ENCODE results near the gene CLK4. TPM values are rescaled to one million over a fixed set of nuclear protein-coding genes. Genes with fewer than 3 reads are reported as not detected.
A peak's percentile ranks its signal among the peaks of the same experiment; 100 is the strongest.

CLK4 gene
- total RNA-seq, 1 experiment from 2014 or later = 27.7 TPM

GRCh38 chr5:178644826-178645545 is 18.1 kb upstream of the CLK4 start:
- Histone ChIP-seq H3K27me3 (ENCODE audit: low read length) (no peaks in the 10 kb centered on the region), H3K27ac (ENCODE audit: low read length) (no peak overlapping the region), H3K9me2 (replicated peaks; ENCODE audit: insufficient read depth, low read length) (no peaks in the 10 kb centered on the region), H3K4me2 (ENCODE audit: low read depth, low read length, poor library complexity, severe bottlenecking) (no peak overlapping the region), H2AFZ (ENCODE audit: low read length) (no peak overlapping the region), H3K4me1 (ENCODE audit: low read length) (no peaks in the 10 kb centered on the region), H3K9ac (ENCODE audit: low read length) (no peak overlapping the region), H3K79me2 (ENCODE audit: low read length) (no peaks in the 10 kb centered on the region), H3K9me3 (ENCODE audit: low read length) (no peaks in the 10 kb centered on the region), H3K4me3 (ENCODE audit: low read length) (no peak overlapping the region), H3K36me3 (ENCODE audit: insufficient read depth, low read length) (no peaks in the 10 kb centered on the region), H4K20me1 (ENCODE audit: insufficient read depth, low read depth, low read length) (no peaks in the 10 kb centered on the region)
- DNase-seq = no peak

- no peaks in the 10 kb centered on the region for H3K79me2 ChIP-seq (ENCODE audit: low read length)
- H3K9me3 ChIP-seq (ENCODE audit: low read length) = no peaks in the 10 kb centered on the region
- H3K4me1 ChIP-seq (ENCODE audit: low read length) = peaks cover 4% of the 10 kb centered on the region
- H3K27me3 ChIP-seq (ENCODE audit: low read length) = no peaks in the 10 kb centered on the region
- H3K27ac ChIP-seq (ENCODE audit: low read length) = no peak overlapping the region
- H3K4me3 ChIP-seq (ENCODE audit: low read length) = no peak overlapping the region
- no peak overlapping the region for H2AFZ ChIP-seq (ENCODE audit: low read length)
- H3K9ac ChIP-seq (ENCODE audit: low read length) = no peak overlapping the region
- DNase-seq = no peak
- H3K36me3 ChIP-seq (ENCODE audit: insufficient read depth, low read length) = no peaks in the 10 kb centered on the region
- no peaks in the 10 kb centered on the region for H3K9me2 ChIP-seq (replicated peaks; ENCODE audit: insufficient read depth, low read length)
- no peaks in the 10 kb centered on the region for H4K20me1 ChIP-seq (ENCODE audit: insufficient read depth, low read depth, low read length)
- no peak overlapping the region for H3K4me2 ChIP-seq (ENCODE audit: low read depth, low read length, poor library complexity, severe bottlenecking)
Measured at GRCh38 chr5:178642351-178642909, 15.6 kb upstream of the CLK4 start.

DNA sequence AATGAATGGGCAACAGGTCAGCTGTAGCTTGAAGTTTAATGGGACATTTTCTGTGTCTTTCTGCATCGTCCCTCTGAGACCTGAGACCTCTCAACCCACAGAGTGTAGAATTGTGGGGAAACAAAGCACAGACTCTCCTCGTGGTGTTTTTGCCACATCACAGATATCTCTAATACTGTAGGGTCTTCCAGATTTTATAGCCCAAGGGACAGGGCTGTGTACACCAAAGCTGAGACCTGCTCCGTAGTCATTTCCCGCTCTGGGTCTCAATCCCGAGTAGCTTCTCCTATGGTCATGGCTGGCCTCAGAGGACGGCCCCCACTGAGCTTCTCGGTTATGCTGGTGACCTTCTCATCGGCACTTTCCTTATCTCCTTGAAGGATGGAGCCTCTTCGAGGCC is 14.9 kb upstream of the CLK4 start:
- H3K4me3 ChIP-seq (ENCODE audit: low read length) = no peak overlapping the region
- no peaks in the 10 kb centered on the region for H3K79me2 ChIP-seq (ENCODE audit: low read length)
- H3K4me1 ChIP-seq (ENCODE audit: low read length) = peaks cover 6% of the 10 kb centered on the region
- H4K20me1 ChIP-seq (ENCODE audit: insufficient read depth, low read depth, low read length) = no peaks in the 10 kb centered on the region
- H3K9me3 ChIP-seq (ENCODE audit: low read length) = no peaks in the 10 kb centered on the region
- no peak overlapping the region for H3K27ac ChIP-seq (ENCODE audit: low read length)
- no peaks in the 10 kb centered on the region for H3K9me2 ChIP-seq (replicated peaks; ENCODE audit: insufficient read depth, low read length)
- no peak overlapping the region for H3K4me2 ChIP-seq (ENCODE audit: low read depth, low read length, poor library complexity, severe bottlenecking)
- H3K9ac ChIP-seq (ENCODE audit: low read length) = no peak overlapping the region
- H3K27me3 ChIP-seq (ENCODE audit: low read length) = no peaks in the 10 kb centered on the region
- DNase-seq = no peak
- H3K36me3 ChIP-seq (ENCODE audit: insufficient read depth, low read length) = no peaks in the 10 kb centered on the region
- H2AFZ ChIP-seq (ENCODE audit: low read length) = no peak overlapping the region

DNA sequence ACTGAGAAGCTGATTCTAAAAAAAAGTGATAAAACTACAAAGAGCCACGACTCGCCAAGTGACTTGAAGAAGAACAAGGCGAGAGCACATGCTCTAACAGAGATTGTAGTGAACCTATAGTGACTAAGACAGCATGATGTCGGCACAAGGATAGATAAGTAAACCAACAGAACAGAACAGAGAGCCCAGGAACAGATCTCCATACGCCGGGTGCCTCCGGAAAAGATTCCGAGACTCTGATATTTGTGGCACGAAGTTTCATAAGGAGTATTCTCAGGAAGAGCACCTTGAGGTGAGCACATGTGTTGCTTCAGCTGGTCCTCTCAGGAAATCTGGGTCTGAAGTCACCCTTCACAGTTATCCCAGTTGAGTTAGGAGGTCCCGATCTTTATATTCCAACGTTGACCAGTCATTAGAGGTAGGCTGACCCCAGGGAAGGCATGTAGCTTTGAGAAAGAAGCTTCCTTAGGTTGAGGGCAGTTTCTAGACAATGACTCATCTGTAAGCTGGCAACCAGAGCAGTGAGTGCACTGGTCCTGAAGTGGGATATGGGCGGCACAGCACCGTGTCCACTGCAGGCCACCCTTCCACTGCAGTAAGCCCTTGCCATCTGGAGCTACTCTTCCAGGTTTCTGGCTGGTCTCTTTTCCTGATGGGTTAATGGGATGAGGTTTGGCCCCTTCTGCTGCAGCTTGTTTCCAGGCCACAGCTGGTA is 13.6 kb upstream of the CLK4 start:
- H4K20me1 ChIP-seq (ENCODE audit: insufficient read depth, low read depth, low read length) = no peaks in the 10 kb centered on the region
- no peaks in the 10 kb centered on the region for H3K9me2 ChIP-seq (replicated peaks; ENCODE audit: insufficient read depth, low read length)
- no peak for DNase-seq
- no peaks in the 10 kb centered on the region for H3K9me3 ChIP-seq (ENCODE audit: low read length)
- no peaks in the 10 kb centered on the region for H3K27me3 ChIP-seq (ENCODE audit: low read length)
- no peaks in the 10 kb centered on the region for H3K36me3 ChIP-seq (ENCODE audit: insufficient read depth, low read length)
- no peaks in the 10 kb centered on the region for H3K79me2 ChIP-seq (ENCODE audit: low read length)
- H3K4me2 ChIP-seq (ENCODE audit: low read depth, low read length, poor library complexity, severe bottlenecking) = no peak overlapping the region
- no peak overlapping the region for H3K9ac ChIP-seq (ENCODE audit: low read length)
- H3K4me1 ChIP-seq (ENCODE audit: low read length) = peaks cover 6% of the 10 kb centered on the region
- no peak overlapping the region for H3K4me3 ChIP-seq (ENCODE audit: low read length)
- H3K27ac ChIP-seq (ENCODE audit: low read length) = no peak overlapping the region
- H2AFZ ChIP-seq (ENCODE audit: low read length) = no peak overlapping the region

DNA sequence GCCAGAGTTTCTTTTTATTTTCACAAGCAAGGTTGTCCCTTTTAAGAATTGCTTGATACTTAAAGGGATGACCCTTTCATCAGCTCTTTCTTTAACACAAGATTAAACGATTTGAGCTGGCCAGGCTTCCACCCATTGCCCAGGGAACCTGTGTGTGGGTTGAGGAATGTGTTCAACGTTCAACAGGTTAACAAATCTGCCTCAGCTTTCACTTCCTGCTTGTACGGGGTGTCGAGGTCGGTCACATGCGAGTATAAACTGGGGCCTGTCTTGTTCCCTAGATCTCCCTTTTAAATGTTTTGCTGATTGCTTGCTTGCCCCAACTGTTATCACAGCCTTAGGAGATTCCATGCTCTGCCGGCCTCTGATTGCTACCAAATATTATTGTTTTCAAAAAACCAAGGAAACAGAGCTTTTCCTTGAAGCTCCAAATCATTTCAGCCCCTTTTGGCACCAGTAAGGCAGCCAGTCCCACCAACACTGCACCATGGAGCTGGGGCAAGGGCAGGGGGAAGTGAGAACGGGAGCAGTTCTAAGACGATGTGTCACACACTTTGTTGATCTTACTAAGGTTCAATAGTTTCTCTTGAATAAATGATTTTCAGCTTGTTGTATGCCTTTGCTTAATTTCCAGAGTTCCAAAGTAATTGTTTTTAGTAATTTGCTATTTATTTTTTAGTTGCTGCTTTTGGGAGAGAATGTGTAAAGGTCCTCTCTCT is 10.7 kb upstream of the CLK4 start:
- Histone ChIP-seq H3K27me3 (ENCODE audit: low read length) (no peaks in the 10 kb centered on the region), H2AFZ (ENCODE audit: low read length) (peak overlapping the region; percentile 78; the same call in 1 of the 2 replicates), H3K4me3 (ENCODE audit: low read length) (no peak overlapping the region), H4K20me1 (ENCODE audit: insufficient read depth, low read depth, low read length) (no peaks in the 10 kb centered on the region), H3K9ac (ENCODE audit: low read length) (no peak overlapping the region), H3K4me1 (ENCODE audit: low read length) (peaks cover 6% of the 10 kb centered on the region), H3K9me2 (replicated peaks; ENCODE audit: insufficient read depth, low read length) (no peaks in the 10 kb centered on the region), H3K9me3 (ENCODE audit: low read length) (no peaks in the 10 kb centered on the region), H3K4me2 (ENCODE audit: low read depth, low read length, poor library complexity, severe bottlenecking) (peak overlapping the region; percentile 6), H3K27ac (ENCODE audit: low read length) (no peak overlapping the region), H3K36me3 (ENCODE audit: insufficient read depth, low read length) (no peaks in the 10 kb centered on the region), H3K79me2 (ENCODE audit: low read length) (no peaks in the 10 kb centered on the region)
- peak; percentile 53 for DNase-seq

DNA sequence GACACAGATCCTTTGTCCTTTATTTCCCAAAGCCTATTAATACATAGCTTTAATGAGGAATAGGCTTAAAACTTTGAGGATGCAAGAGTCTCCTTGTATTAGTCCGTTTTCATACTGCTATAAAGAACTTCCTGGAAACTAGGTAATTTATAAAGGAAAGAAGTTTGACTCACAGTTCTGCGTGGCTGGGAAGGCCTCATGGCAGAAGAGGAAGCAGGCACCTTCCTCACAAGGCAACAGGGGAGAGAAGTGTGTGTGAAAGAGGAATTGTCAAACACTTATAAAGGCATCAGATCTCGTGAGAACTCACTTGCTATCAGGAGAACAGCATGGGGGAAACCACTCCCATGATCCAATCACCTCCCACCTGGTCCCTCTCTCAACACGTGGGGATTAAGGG is 5.4 kb upstream of the CLK4 start:
- Histone ChIP-seq H3K9me3 (ENCODE audit: low read length) (no peaks in the 10 kb centered on the region), H3K27me3 (ENCODE audit: low read length) (no peaks in the 10 kb centered on the region), H3K79me2 (ENCODE audit: low read length) (no peaks in the 10 kb centered on the region), H3K36me3 (ENCODE audit: insufficient read depth, low read length) (no peaks in the 10 kb centered on the region), H2AFZ (ENCODE audit: low read length) (no peak overlapping the region), H3K9ac (ENCODE audit: low read length) (no peak overlapping the region), H3K9me2 (replicated peaks; ENCODE audit: insufficient read depth, low read length) (no peaks in the 10 kb centered on the region), H3K4me1 (ENCODE audit: low read length) (peaks cover 26% of the 10 kb centered on the region), H3K27ac (ENCODE audit: low read length) (no peak overlapping the region), H3K4me2 (ENCODE audit: low read depth, low read length, poor library complexity, severe bottlenecking) (no peak overlapping the region), H4K20me1 (ENCODE audit: insufficient read depth, low read depth, low read length) (no peaks in the 10 kb centered on the region), H3K4me3 (ENCODE audit: low read length) (no peak overlapping the region)
- DNase-seq = no peak

DNA sequence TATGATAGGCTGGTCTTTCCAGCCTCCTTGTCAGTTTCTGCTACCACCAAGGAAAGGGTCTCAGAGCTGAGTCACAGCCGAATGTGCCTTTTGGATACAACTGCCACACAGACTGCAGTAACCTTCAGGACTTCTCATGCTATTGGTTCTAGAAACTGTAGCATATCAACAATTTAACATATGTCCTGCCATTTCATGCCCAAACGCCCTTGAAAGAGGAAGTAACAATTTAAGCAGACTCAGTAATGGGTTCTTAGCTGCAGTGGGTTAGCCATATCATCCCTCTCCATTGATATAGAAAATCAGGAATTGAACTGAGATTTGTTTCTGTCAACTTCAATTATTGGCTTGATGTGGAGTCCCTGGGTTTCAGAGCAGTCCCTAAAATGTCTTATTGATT is 4.1 kb upstream of the CLK4 start:
- Histone ChIP-seq H3K9ac (ENCODE audit: low read length) (no peak overlapping the region), H3K36me3 (ENCODE audit: insufficient read depth, low read length) (no peaks in the 10 kb centered on the region), H2AFZ (ENCODE audit: low read length) (peak overlapping the region; percentile 8; the same call in 1 of the 2 replicates), H3K9me3 (ENCODE audit: low read length) (no peaks in the 10 kb centered on the region), H3K4me2 (ENCODE audit: low read depth, low read length, poor library complexity, severe bottlenecking) (no peak overlapping the region), H3K79me2 (ENCODE audit: low read length) (peaks cover 8% of the 10 kb centered on the region), H4K20me1 (ENCODE audit: insufficient read depth, low read depth, low read length) (peaks cover 4% of the 10 kb centered on the region; the same call in 1 of the 2 replicates), H3K4me3 (ENCODE audit: low read length) (no peak overlapping the region), H3K4me1 (ENCODE audit: low read length) (peaks cover 26% of the 10 kb centered on the region), H3K27me3 (ENCODE audit: low read length) (no peaks in the 10 kb centered on the region), H3K27ac (ENCODE audit: low read length) (no peak overlapping the region), H3K9me2 (replicated peaks; ENCODE audit: insufficient read depth, low read length) (no peaks in the 10 kb centered on the region)
- DNase-seq = peak; percentile 67

DNA sequence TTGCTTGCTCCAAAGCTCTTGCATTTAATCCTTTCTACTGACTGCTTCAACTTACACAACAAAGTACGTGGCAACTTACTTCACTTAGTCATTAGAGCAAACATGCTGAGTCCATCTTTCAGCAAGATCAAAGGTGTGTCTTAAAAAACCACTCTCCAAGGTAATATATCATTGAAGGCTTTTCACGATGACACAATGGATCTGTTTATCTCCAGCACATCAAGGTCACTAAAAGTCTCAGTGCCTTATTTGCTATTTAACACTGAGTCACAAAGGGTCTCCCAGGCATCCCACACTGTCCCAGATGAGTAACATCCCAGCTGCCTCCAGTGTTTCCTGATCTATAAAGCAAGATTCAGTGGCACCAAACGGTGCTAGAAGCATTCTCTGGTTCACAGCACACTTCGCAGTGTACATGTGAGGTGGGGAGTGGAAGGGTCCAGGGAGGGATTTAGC is 3.7 kb upstream of the CLK4 start:
- H3K9me3 ChIP-seq (ENCODE audit: low read length) = no peaks in the 10 kb centered on the region
- H3K4me1 ChIP-seq (ENCODE audit: low read length) = peaks cover 26% of the 10 kb centered on the region
- no peak overlapping the region for H3K4me3 ChIP-seq (ENCODE audit: low read length)
- no peak for DNase-seq
- H3K27me3 ChIP-seq (ENCODE audit: low read length) = no peaks in the 10 kb centered on the region
- no peak overlapping the region for H3K27ac ChIP-seq (ENCODE audit: low read length)
- H3K36me3 ChIP-seq (ENCODE audit: insufficient read depth, low read length) = no peaks in the 10 kb centered on the region
- H4K20me1 ChIP-seq (ENCODE audit: insufficient read depth, low read depth, low read length) = peaks cover 7% of the 10 kb centered on the region; the same call in 1 of the 2 replicates
- H2AFZ ChIP-seq (ENCODE audit: low read length) = peak overlapping the region; percentile 8; the same call in 1 of the 2 replicates
- H3K9me2 ChIP-seq (replicated peaks; ENCODE audit: insufficient read depth, low read length) = no peaks in the 10 kb centered on the region
- H3K4me2 ChIP-seq (ENCODE audit: low read depth, low read length, poor library complexity, severe bottlenecking) = no peak overlapping the region
- H3K79me2 ChIP-seq (ENCODE audit: low read length) = peaks cover 13% of the 10 kb centered on the region
- H3K9ac ChIP-seq (ENCODE audit: low read length) = no peak overlapping the region

Measured in Karpas-422 (cell line).